Upper lobe of left lung (tissue), 6 donors: Measurements from ENCODE around the gene SLC39A2. TPM values are rescaled to one million over a fixed set of nuclear protein-coding genes. Genes with fewer than 3 reads are reported as not detected.
A peak's percentile ranks its signal among the peaks of the same experiment; 100 is the strongest.
"Not testable (repeated sequence)": the region's sequence is repeated elsewhere in the genome, so short reads cannot be mapped to it uniquely, and the experiment has no call there.

Source experiments
- ATAC-seq, 2 donors: fragments of 200-7000 bp; cut with Tn5 transposase; one replicate each; pipeline ENCODE4 v1.9.1; 2022; ENCODE audit warnings: mild to moderate bottlenecking in 2 of 2, moderate library complexity in 2 of 2; ENCODE audit not compliant: low FRiP score in 2 of 2
- DNase-seq, 2 donors: peaks; one replicate each; pipeline ENCODE4 v3.0.0-alpha.2; 2019 to 2020
- H3K27ac ChIP-seq, 4 donors: fragments of 200-600 bp; sonication (generic); one replicate each; pipeline ENCODE4 v1.5.1; 2016 to 2019
- H3K27me3 ChIP-seq, 4 donors: fragments of 200-600 bp; sonication (generic); one replicate each; pipeline ENCODE4 v1.5.1; 2017 to 2019
- H3K36me3 ChIP-seq, 4 donors: fragments of 200-600 bp; sonication (generic); one replicate each; pipeline ENCODE4 v1.5.1; 2016 to 2019
- H3K4me1 ChIP-seq, 4 donors: fragments of 200-600 bp; sonication (generic); one replicate each; pipeline ENCODE4 v1.5.1; 2018 to 2019
- H3K4me3 ChIP-seq, 4 donors: fragments of 200-600 bp; sonication (generic); one replicate each; pipeline ENCODE4 v1.5.1; 2017 to 2019; ENCODE audit warnings: mild to moderate bottlenecking in 2 of 4, moderate library complexity in 1 of 4
- H3K9me3 ChIP-seq, 4 donors: fragments of 200-600 bp; sonication (generic); one replicate each; pipeline ENCODE4 v1.5.1; 2018 to 2019
- EP300 ChIP-seq, 4 donors: sonication (generic); formaldehyde crosslinking; IDR thresholded peaks; one replicate each; pipeline ENCODE4 v1.5.1; 2017; ENCODE audit warnings: antibody characterized with exemption in 4 of 4, control low read depth in 2 of 4
- POLR2A ChIP-seq, 4 donors: fragments of 450-650 bp; IDR thresholded peaks; one replicate each; pipeline ENCODE4 v1.5.1; 2016 to 2017; ENCODE audit warnings: antibody characterized with exemption in 4 of 4, mild to moderate bottlenecking in 2 of 4
- POLR2AphosphoS5 ChIP-seq, 2 donors: sonication (generic); formaldehyde crosslinking; IDR thresholded peaks; one replicate each; pipeline ENCODE4 v1.5.1; 2017; ENCODE audit warnings: antibody characterized with exemption in 2 of 2
- WGBS, 2 donors: methylation state at CpG; one replicate each; pipeline ENCODE4 v1.1.5; 2017 to 2018; 5-methylcytosine and 5-hydroxymethylcytosine counted together
- total RNA-seq, 6 donors: library from RNA; depleted of rRNA in 4 of 6; stranded (reverse); fragments of >200 nt in 4 of 6; gene quantifications; one replicate each; pipeline versions ENCODE4 v1.1.0 to v1.2.1, GENCODE V29; 2016 to 2021
- TF ChIP-seq, protein P1 (sequence below), 6 experiments: fragments of 450-650 bp in 4 of 6; fragments of 200-600 bp in 2 of 6; sonication (generic) in 2 of 6; IDR thresholded peaks; one replicate each; pipeline ENCODE4 v1.5.1; 2016 to 2019; ENCODE audit warnings: antibody characterized with exemption in 6 of 6
- donor health status: DM: no; HTN: no; CAD: no; lungs with moderate emphysema.
- donor health status: DM: no; HTN: yes; CAD: no; lungs with severe emphysema.

The SLC39A2 gene
- under 1 TPM in 1 of 6 donors, not detected in 5; 0.30 TPM for total RNA-seq

DNA sequence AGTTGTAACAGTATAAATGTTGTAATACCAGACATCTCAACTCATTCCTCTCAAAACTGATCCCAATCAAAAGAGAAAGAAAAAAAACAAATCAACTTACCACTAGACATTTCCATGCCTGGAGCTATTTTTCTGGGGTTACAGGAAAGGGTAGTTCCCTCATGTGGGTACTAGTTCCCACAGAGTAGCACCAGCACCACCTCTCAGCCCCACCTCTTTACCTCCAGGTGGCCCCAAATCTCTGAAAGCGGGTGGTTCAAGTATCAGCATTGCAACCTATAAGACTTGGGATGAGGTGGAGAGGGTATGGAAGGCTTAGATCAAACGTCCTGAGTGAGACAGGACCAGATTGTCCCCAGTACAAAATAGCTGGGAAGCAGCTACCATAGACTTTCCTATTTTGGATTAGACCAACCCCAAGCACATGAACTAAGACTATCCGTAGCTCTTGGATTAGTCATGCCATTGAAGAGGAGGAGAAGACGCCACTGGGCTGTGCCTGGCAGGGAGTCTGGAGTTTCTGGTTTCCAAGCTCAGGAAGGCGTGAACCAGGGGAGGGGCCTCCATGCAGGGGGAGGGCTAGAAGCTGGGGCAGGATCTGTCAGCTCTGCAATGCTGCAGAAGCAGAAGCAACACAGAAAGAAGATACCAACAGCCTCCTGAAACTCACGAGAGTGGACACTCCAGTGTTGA is at the start of gene SLC39A2:
Gene SLC39A2 (plus strand): TSS at position 620 of the 693 bp plus-strand sequence. CDS start 154 bp downstream, outside the sequence.
- WGBS, 2 donors: 54 to 64% methylated on average over 6 of the region's 6 CpGs
- DNase-seq: no peak
- peak within 1 kb of the TSS in 2 of 4 donors; percentile 7 to 37 for H3K27ac ChIP-seq

DNA sequence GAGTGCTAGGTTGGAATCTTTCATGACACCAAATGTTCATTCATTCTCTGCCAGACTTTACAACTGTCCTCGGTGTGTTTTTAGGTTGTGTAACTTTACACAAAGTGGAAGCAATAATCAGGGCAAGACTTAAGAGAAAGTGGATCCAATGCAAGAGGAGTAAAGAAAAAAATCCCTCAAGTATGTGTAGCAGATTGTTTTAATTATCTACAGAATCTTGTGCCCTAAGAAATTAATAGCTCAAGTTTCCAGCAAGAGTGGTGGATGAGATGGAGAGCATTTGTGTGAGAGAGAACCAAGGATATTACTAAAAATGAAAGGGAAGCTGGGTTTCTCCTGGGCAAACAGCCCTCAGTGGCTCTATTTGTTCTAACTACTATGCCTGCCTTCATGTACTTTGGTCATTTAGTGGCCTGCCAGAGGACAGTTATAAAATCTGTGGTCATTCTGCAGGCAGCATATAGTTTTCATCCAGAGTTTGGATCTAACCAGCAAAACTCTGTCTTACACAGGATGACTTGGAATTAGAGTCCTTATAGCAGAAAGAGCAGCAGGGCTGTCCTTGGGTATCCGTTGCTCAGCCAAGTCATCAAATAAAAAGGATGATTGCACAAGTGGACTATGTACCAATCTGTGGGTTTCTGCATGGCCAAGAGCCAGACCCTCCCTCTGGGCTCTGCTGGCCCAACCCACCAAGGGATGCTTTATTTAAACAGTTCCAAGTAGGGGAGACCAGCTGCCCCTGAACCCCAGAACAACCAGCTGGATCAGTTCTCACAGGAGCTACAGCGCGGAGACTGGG is 44.2 kb upstream of the SLC39A2 start, which contains the start of gene RNASE2:
Gene RNASE2 (plus strand): TSS at position 752 of the 802 bp plus-strand sequence. CDS start 285 bp downstream, outside the sequence.
- H3K9me3 ChIP-seq, H3K27ac ChIP-seq, DNase-seq, H3K27me3 ChIP-seq, H3K4me3 ChIP-seq, H3K36me3 ChIP-seq, H3K4me1 ChIP-seq: not testable (repeated sequence)
- ATAC-seq: peak in 1 of 2 donors; percentile 55
- WGBS, 2 donors: 49 to 62% methylated on average over 4 of the region's 4 CpGs

More for the DNA sequence above, at the start of gene SLC39A2:
- no peaks in the 10 kb centered on the region for H3K4me1 ChIP-seq
- H3K36me3 ChIP-seq: peaks cover 30 to 35% (median 33%) of the 10 kb centered on the region in 4 donors
- H3K4me3 ChIP-seq: no peak within 1 kb of the TSS
- no peaks in the 10 kb centered on the region for H3K9me3 ChIP-seq
- ATAC-seq: peak; percentile 67 to 94
- H3K27me3 ChIP-seq: no peaks in the 10 kb centered on the region
- TF ChIP-seq EP300 (IDR thresholded peaks at IDR 0.05) (no peak), POLR2AphosphoS5 (IDR thresholded peaks at IDR 0.05) (no peak), POLR2A (IDR thresholded peaks at IDR 0.05) (no peak)
- TF ChIP-seq, protein P1, sequence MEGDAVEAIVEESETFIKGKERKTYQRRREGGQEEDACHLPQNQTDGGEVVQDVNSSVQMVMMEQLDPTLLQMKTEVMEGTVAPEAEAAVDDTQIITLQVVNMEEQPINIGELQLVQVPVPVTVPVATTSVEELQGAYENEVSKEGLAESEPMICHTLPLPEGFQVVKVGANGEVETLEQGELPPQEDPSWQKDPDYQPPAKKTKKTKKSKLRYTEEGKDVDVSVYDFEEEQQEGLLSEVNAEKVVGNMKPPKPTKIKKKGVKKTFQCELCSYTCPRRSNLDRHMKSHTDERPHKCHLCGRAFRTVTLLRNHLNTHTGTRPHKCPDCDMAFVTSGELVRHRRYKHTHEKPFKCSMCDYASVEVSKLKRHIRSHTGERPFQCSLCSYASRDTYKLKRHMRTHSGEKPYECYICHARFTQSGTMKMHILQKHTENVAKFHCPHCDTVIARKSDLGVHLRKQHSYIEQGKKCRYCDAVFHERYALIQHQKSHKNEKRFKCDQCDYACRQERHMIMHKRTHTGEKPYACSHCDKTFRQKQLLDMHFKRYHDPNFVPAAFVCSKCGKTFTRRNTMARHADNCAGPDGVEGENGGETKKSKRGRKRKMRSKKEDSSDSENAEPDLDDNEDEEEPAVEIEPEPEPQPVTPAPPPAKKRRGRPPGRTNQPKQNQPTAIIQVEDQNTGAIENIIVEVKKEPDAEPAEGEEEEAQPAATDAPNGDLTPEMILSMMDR (IDR thresholded peaks at IDR 0.05): no peak

DNA sequence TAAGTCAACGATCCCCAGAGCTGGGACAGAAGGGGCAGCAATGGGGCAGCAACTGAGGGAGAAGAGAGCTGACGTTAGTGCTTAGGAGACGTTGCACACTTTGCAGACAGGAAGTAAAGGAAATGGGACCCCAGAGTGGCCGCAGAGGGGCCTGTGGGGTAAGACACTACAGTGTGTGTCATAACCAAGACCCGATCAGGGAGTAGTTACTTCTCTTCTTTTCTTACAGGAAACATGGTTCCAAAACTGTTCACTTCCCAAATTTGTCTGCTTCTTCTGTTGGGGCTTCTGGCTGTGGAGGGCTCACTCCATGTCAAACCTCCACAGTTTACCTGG is 43.6 kb upstream of the SLC39A2 start:
- not testable (repeated sequence) for H3K4me3 ChIP-seq, H3K36me3 ChIP-seq, H3K9me3 ChIP-seq, H3K4me1 ChIP-seq, H3K27ac ChIP-seq, H3K27me3 ChIP-seq
- WGBS, 2 donors: 33 to 45% methylated on average over 5 of the region's 5 CpGs
- peak in 1 of 2 donors; percentile 56 for ATAC-seq
- DNase-seq: peak in 1 of 2 donors; percentile 27

DNA sequence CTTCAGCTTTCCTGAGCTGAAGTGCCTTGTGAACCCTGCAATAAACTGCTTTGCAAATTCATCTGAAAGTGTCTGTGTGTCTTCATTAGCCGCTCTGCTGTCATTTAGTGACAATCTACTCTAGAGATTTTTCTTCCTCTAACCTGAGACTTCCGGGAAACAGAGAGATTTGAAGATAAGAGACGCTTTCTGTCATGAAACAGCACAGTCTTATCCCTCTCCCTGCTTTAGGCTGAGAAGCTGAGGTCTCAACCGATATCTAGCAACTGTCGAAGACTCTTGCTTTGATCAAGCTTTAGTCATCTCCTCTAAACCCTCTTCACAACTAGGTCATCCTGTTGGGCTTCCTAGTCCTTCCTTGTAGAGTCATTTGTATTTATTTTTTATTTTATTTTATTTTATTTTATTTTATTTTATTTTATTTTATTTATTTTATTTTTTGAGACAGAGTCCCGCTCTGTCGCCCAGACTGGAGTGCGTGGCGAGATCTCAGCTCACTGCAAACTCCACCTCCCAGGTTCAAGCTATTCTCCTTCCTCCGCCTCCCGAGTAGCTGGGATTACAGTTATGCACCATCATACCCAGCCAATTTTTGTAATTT is 42.6 kb upstream of the SLC39A2 start:
- Histone ChIP-seq H3K27me3 (no peaks in the 10 kb centered on the region), H3K4me1 (no peaks in the 10 kb centered on the region), H3K27ac (no peak overlapping the region), H3K9me3 (no peaks in the 10 kb centered on the region), H3K36me3 (no peaks in the 10 kb centered on the region), H3K4me3 (no peak overlapping the region)
- DNase-seq: no peak
- no peak for TF ChIP-seq POLR2AphosphoS5 (IDR thresholded peaks at IDR 0.05)
- no peak for TF ChIP-seq POLR2A (IDR thresholded peaks at IDR 0.05)
- TF ChIP-seq EP300 (IDR thresholded peaks at IDR 0.05): no peak
- TF ChIP-seq, protein P1 (IDR thresholded peaks at IDR 0.05): no peak
- no peak for ATAC-seq
- WGBS, 2 donors: 82 to 87% methylated on average over 11 of the region's 11 CpGs

DNA sequence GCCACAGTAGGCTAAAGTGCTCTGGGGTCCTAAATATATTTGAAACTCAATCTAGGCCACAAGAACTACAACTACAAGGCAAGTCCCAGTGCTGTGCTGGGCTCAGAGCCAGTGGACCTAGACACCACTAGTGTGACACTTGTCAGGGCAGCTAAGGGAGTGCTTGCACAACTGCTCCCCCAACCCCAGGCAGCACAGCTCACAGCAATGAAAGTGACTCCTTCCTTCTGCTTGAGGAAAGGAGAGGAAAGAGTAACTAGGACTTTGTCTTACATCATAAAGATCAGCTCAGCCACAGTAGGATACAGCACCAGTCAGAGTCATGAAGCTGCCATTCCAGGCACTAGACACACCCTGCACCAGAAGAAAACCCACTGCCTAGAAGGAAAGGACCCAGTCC is 40.1 kb upstream of the SLC39A2 start:
- DNase-seq, H3K9me3 ChIP-seq, H3K4me3 ChIP-seq, H3K27ac ChIP-seq, H3K4me1 ChIP-seq, H3K36me3 ChIP-seq, H3K27me3 ChIP-seq: not testable (repeated sequence)
- peak; percentile 8 to 16 for ATAC-seq

DNA sequence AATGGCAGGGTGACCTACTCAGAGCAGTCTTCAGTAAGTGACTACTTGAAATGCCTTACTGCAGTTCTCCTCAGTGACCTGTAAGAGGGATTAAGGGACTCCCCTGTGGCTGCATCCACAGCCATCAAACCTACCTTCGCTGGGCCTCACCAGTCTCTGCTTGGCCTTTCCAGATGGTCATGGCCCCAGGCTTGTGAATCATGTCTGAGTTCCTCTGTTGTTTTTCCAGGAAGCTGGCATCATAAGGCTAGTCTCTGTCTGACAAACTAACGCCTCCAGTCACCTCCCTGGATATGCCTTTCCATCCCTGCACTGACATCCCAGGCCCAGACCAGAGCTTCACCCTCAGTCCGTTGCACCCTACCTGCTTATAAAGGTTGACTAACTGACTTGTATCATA is 29.8 kb upstream of the SLC39A2 start:
- DNase-seq: no peak
- no peaks in the 10 kb centered on the region for H3K36me3 ChIP-seq
- peaks cover 4 to 14% (median 7%) of the 10 kb centered on the region in 4 donors for H3K4me1 ChIP-seq
- H3K27me3 ChIP-seq: no peaks in the 10 kb centered on the region
- WGBS, 2 donors: 88 to 91% methylated on average over 3 of the region's 3 CpGs
- TF ChIP-seq POLR2A (IDR thresholded peaks at IDR 0.05) (no peak), POLR2AphosphoS5 (IDR thresholded peaks at IDR 0.05) (no peak), EP300 (IDR thresholded peaks at IDR 0.05) (no peak)
- TF ChIP-seq, protein P1 (IDR thresholded peaks at IDR 0.05): no peak
- ATAC-seq: no peak
- no peaks in the 10 kb centered on the region for H3K9me3 ChIP-seq
- H3K27ac ChIP-seq: no peak overlapping the region
- no peak overlapping the region for H3K4me3 ChIP-seq
